ENCODE measurements around the gene ZNF620. TPM values are rescaled to one million over a fixed set of nuclear protein-coding genes. Genes with fewer than 3 reads are reported as not detected.
"Not testable (repeated sequence)": the region's sequence is repeated elsewhere in the genome, so short reads cannot be mapped to it uniquely, and the experiment has no call there.

Gene ZNF620
- polyA plus RNA-seq (ENCODE audit: insufficient read depth in 1 of 5, insufficient read length in 5 of 5, low replicate concordance in 1 of 5) = 1 to 10 TPM; 5.9 to 9.7 (median 9.4) TPM
- long read RNA-seq, donor 1 = 0 reads
- long read RNA-seq, donor 2, partial matches to known transcripts = 0 of 3 reads
- long read RNA-seq, donor 2, other reads (novel, unspliced or antisense) = 0 of 3 reads
- long read RNA-seq, donor 3 = 0 reads
- long read RNA-seq, donor 4, partial matches to known transcripts = 0 of 4 reads
- long read RNA-seq, donor 4, other reads (novel, unspliced or antisense) = 0 of 4 reads
- long read RNA-seq, donor 5, partial matches to known transcripts = 14 of 15 reads
- long read RNA-seq, donor 5, other reads (novel, unspliced or antisense) = 0 of 15 reads
- long read RNA-seq, donor 6, partial matches to known transcripts = 0 of 1 reads
- long read RNA-seq, donor 6, other reads (novel, unspliced or antisense) = 0 of 1 reads
- long read RNA-seq, donor 7, partial matches to known transcripts = 0 of 1 reads
- long read RNA-seq, donor 7, other reads (novel, unspliced or antisense) = 0 of 1 reads
- long read RNA-seq, donor 8 = 0 reads

GRCh38 chr3:40505599-40506462 is at the start of gene ZNF620:
TSS of gene ZNF620 (plus strand) at chr3:40506039. CDS start at chr3:40506353, 314 bp downstream.
- peak; percentile 77 to 78 for DNase-seq

- DNase-seq = no peak
Measured at GRCh38 chr3:40456279-40456939, 49.4 kb upstream of the ZNF620 start.

- DNase-seq = peak; percentile 96
Measured at GRCh38 chr3:40456940-40457823, 48.7 kb upstream of the ZNF620 start, which contains the start of gene RPL14. TSS of gene RPL14 (plus strand) at chr3:40457339. CDS start at chr3:40457472, 133 bp downstream.

GRCh38 chr3:40458473-40458872 is 47.4 kb upstream of the ZNF620 start:
- DNase-seq = no peak

- DNase-seq = not testable (repeated sequence)
Measured at GRCh38 chr3:40460481-40460880, 45.4 kb upstream of the ZNF620 start.

GRCh38 chr3:40461161-40461560 is 44.7 kb upstream of the ZNF620 start:
- no peak for DNase-seq

- not testable (repeated sequence) for DNase-seq
Measured at GRCh38 chr3:40462838-40463237, 43.0 kb upstream of the ZNF620 start.

- no peak for DNase-seq
Measured at GRCh38 chr3:40463579-40463978, 42.3 kb upstream of the ZNF620 start.

GRCh38 chr3:40464339-40465110 is 41.3 kb upstream of the ZNF620 start:
- no peak for DNase-seq

GRCh38 chr3:40465111-40465407 is 40.8 kb upstream of the ZNF620 start:
- DNase-seq = no peak

- no peak for DNase-seq
Measured at GRCh38 chr3:40465456-40465855, 40.4 kb upstream of the ZNF620 start.

GRCh38 chr3:40468018-40468417 is 37.8 kb upstream of the ZNF620 start:
- DNase-seq = no peak

GRCh38 chr3:40470701-40471100 is 35.1 kb upstream of the ZNF620 start:
- no peak for DNase-seq

GRCh38 chr3:40476478-40477470 is 29.1 kb upstream of the ZNF620 start, which contains the start of gene ZNF619:
TSS of gene ZNF619 (plus strand) at chr3:40477122. CDS start at chr3:40477980, 858 bp downstream.
- peak; percentile 72 to 74 for DNase-seq

GRCh38 chr3:40477666-40478065 is 28.2 kb upstream of the ZNF620 start:
- DNase-seq = no peak

GRCh38 chr3:40487172-40487571 is 18.7 kb upstream of the ZNF620 start:
- DNase-seq = no peak

GRCh38 chr3:40490916-40491315 is 14.9 kb upstream of the ZNF620 start:
- no peak for DNase-seq

GRCh38 chr3:40494698-40495097 is 11.1 kb upstream of the ZNF620 start:
- no peak for DNase-seq

GRCh38 chr3:40497288-40497687 is 8.6 kb upstream of the ZNF620 start:
- no peak for DNase-seq

Measured in right lung (tissue), 10 donors.